GM19395 (cell line): ENCODE data around the gene DPP7.
"Not testable (repeated sequence)": the region's sequence is repeated elsewhere in the genome, so short reads cannot be mapped to it uniquely, and the experiment has no call there.

Experiments
- ATAC-seq: cut with Tn5 transposase; IDR thresholded peaks from one replicate; pipeline ENCODE4 v1.9.1; 2021; ENCODE audit warnings: mild to moderate bottlenecking, moderate library complexity; ENCODE audit not compliant: unreplicated experiment

Gene DPP7

DNA sequence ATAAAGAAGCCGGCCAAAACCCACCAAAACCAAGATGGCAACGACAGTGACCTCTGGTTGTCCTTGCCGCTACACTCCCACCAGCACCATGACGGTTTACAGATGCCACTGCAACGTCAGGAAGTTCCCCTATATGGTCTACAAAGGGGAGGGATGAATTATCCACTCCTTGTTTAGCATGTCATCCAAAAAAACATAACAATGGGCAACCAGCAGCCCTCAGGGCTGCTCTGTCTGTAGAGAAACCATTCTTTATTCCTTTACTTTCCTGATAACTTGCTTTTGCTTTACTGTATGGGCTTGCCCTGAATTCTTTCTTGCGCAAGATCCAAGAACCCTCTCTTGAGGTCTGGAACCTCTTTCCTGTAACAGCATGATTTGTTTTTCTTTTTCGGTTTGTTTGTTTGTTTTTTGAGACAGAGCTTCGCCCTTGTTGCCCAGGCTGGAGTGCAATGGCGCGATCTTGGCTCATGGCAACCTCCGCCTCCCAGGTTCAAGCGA, 39.2 kb downstream of the DPP7 start:
- ATAC-seq: no peak

DNA sequence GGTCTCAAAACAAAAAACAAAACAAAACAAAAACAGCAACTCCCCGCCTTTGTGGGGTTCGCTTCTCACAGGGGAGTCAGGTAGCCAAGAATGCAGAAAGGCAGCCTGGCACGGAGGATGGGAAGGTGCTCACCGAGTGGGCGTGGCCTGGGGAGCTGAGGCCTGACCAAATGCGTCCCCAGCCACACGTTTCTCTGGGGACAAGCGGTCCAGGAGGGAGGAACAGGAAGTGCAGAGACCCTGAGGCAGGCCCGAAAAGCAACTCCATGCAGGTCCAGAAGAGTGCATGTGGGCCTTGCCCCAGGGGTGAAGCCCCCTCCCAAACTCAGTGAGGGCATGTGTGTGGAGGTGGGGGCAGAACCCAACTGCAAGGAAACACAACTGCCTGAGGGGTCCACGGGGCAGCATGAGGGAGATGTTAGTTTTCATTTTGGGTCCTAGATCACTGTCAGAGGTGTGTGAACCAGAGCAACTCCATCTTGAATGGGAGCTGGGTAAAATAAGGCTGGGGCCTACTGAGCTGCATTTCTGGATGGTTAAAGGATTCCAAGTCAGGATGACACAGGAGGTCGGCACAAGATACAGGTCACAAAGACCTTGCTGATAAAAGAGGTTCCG, 39.8 kb downstream of the DPP7 start:
- no peak for ATAC-seq

DNA sequence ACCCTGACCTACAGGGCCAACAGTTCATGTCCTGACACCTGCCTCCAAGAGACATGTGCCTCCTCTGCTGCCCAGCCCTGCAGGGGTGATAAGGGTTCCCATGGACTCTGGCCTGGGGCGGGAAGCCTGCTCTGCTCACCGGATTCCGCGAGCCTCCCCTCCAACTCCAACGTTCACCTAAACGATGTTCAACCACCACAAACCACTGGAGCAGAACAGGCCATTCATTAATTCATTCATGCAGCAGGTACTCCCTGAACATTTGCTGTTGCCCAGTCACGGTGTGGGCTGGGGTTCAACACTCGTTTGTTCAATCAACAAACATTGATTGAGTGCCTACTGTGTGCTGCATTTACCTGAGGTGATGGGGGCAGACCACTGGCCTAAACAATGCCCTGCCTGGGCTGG, 40.5 kb downstream of the DPP7 start:
- no peak for ATAC-seq

DNA sequence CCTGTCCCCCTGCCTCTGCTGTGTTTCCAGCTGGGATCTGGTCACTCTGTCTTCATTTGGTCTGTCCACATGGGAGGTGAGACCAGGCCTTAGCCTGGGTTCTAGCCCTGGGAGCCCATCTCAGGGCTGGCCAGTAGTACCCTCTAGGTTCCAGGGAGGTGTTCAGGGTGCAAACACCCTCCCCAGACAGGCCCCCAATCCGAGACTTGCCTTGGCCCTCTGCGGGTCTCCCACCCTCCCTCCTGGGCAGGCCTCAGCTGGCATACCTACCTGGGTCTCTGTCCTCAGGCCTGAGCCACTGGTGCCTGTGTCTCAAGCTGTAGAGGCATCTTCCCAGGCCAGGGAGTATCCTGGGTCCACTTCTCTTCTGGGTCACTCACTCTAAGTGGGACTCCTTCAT, 43.3 kb downstream of the DPP7 start:
- no peak for ATAC-seq

DNA sequence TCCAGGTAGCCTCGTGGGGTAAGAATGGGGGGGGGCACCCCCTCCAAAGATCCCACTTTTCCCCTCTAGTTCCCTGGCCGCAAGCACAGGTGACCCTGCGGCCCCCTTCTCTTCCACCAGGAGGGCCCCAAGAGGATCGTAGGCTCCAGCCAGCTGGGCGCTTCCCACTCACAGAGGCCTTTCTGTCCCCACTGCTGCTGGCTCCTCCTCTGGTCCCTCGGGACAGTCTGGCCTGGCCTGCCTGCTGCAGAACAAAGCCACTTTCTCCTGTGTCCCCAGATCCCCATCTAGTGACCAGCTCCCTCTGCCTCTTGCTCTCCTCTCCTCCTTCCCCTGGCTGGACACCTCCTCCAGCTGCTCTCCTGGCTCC, 43.6 kb downstream of the DPP7 start:
- no peak for ATAC-seq

DNA sequence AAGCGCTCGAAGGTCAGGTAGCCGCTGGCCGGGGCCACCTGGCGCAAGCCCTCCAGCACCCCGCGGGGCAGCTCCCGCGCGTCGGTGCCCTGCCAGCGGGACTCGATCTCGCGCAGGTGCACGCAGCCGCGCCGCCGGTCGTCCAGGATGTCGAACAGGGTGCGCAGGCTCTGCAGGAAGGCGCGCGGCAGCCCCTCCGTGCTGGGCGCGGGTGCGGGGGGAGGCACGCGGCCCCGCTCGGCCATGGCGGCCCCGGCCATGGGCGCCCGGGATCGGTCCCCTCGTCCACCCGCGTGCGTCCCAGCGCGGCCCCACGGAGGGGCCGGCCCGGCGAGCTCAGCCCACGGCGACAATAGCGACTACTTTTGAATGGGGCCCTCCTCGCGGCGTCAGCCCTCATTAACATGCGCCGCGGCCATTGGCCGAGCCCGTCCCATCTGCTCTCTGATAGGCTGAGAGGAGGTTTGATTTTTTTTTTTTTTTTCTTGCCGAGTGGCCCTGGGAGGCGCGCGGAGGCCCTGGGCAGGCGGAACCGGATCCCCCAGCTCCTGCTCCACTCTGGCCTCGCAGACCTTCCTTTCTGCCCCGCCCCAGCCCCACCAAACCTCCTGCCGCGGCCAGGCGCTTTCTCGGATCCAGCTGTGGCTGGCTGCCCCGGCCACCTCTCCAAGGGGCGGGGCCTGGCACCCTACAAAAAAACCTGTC, 44.2 kb downstream of the DPP7 start, which contains the start of gene SAPCD2:
SAPCD2 (minus strand) TSS at position 357 of the 705 bp plus-strand sequence; CDS start at position 260, 97 bp downstream.
- ATAC-seq: peak; percentile 80

DNA sequence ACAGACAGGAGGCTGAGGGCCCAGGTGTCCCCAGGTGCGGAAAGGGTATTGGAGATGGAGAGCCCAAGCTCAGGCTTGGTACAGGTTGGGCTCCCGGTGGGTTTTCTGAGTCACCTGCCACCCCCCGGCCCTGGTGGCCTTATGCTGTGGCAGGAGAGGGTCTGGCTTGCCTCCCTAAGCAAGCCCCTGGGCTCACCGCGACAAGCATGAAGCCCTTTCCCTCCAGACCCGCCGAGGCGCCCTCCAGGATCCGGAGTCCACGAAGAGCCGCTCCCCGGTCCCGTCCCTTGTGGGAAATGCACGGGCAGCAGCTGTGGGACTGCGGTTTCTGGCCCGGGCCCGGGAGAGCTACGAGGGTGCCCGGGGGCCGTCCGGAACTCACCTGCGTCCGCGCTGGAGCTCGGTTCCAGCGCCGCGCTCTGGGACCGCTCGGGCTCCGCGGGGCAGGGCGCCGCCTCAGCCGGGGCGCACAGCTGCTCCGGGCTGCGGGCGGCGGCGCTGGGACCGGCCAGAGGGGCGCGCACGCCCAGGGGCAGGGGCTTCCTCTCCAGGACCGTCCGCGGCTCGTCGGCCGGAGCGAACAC, 44.9 kb downstream of the DPP7 start:
- no peak for ATAC-seq

DNA sequence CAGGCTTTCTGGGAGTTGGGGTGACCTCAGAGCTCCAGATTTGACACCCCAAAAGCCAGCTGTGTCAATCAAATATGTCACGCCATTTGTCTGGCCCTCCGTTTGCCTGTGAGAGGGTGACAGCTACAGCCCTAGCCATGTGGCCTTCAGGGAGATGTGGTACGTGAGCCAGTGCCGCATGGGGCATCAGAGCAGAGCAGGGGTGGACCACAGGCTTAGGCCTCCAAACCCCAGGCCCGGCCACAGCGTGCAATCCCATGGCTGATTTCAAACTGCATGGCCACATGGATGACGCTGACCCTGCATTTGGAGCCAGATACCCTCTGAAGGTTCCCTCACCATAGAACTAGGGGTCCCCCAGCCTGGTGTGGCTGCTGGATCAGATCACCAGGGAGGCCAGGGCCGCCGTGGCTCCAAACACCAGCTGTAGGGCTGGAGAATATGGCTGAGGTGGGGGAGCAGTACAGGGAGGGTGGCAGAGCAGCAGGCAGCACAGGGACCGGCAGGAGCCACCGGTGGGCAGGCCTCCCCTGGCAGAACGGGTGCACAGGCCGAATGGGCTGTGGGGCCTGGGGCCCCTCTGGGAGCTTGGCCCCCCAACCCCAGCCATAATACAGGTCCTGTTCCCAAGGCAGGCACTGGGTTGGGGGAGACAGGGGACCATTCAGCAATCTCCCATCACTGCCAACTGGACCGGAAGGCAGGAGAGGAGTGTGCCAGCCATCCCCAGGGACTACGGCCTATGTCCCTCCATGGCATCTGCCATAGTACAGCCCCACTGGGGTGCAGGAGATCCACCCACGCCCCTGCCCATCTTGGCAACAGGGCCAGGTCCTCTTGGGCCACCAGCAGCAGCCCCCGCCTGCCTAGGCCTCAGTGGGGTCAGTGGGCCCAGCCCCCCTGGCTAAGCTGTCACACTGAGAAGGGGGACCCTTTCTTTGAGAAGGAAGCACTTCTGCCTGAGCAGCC, 45.7 kb downstream of the DPP7 start:
- ATAC-seq: no peak

DNA sequence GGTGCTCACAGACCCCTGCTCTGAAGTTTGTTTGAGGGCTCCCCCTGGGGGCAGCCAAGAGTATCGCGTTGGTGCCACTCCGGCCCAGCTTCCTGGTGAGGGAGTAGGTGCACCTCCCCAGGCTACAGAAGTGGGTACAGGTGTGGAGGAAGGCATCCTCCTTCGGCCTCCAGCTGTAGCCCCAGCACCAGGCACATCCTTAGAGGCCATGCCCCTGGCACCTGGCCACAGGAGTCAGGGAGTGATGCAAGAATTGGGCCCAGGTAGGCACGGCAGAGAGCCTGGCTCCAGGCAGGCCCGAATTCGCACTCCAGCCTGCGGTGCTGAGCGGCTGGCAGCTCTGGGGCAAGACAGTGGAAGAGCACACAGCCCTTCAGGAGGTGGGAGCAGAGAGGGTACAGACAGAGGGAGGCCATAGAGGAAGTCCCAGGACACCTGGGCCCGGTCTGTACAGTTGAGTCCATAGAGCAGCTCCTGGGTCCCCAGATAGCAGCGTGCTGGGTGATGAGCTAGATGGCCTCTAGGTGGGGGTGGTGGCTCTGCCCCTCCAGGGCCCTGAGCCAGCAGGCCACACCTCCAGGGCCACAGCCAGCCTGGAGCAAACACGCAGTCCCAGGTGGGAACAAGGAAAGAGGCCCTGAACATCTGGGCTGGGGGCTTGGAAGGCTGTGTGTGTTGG, 46.5 kb downstream of the DPP7 start:
- peak; percentile 50 for ATAC-seq

DNA sequence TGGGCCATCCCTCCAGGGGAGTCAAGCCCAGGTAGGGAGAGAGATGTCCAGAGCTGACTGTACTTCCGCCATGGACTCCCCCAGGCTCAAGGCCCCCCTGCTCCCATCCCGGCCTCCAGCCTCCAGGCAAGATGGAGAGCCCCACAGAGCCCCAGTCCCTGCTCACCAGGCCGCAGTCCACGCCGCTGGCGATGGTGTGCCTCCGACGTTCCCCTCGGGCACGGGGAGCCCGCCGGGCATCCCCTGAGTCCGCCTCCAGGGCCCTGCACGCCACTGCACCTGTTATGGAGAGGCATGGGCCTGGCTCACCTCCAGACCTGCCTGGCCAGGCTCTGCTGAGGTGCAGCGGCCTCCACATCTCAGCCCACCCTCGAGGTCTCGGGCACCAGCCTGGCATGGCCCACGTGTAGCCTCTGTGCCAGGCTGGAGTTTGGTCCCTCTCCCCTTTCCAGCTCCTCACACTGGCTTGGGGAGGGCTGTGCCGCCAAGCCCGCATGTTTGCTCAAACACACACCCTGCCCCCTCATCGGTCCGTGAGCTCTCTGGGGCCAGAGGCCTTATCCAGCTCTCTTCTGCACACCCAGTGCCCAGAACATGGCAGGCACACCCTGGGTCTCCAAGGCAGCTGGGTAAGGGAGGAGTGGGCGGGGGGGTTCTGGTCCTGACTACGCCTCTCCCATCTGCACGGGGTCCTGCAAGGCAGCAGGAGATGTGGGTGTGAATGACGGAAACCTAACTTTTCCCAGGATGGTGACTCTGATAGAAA, 48.3 kb downstream of the DPP7 start:
- no peak for ATAC-seq

DNA sequence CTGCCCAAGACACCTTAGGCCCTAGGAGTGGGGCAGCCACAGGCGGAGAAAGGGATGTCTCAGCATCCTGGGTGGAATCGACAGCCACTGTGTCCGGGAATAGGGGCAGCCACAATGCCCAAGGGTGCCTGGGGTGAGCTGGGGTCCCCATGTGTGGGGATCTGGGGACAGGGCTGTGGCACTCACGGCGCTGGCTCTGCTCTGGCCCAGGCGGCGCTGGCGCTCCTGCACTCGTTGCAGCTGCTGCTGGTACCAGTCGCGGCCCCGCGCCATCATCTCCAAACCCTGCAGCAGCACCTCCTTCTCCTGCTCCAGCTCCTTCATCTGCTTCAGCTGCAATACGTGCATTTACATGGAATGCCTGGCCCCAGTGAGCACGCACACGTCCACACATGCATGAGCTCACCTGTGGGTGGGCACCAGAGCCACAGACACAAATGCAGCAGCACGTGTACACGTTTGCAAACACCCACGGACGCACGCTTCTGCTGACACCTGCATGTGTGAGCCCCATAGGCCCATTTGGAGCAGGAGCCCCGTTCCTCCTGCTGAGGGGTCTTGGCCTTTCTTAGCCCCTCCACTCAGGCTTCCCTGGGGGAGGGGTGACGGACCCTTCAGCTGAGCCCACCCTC, 49.1 kb downstream of the DPP7 start:
- ATAC-seq: no peak

DNA sequence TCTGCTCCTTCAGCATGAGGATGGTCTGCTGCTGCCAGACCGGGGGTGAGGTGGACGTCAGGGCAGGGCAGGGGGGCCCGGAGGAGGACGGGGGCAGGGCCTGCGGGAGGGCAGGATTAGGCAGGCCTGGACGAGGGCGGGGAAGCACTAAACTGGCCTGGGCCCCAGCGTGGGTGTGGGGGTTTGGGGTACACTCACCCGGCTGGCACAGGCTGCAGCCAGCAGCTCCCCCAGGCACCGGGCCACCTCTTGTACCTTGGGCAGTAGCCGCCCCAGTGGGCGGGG, 49.7 kb downstream of the DPP7 start:
- ATAC-seq: no peak

DNA sequence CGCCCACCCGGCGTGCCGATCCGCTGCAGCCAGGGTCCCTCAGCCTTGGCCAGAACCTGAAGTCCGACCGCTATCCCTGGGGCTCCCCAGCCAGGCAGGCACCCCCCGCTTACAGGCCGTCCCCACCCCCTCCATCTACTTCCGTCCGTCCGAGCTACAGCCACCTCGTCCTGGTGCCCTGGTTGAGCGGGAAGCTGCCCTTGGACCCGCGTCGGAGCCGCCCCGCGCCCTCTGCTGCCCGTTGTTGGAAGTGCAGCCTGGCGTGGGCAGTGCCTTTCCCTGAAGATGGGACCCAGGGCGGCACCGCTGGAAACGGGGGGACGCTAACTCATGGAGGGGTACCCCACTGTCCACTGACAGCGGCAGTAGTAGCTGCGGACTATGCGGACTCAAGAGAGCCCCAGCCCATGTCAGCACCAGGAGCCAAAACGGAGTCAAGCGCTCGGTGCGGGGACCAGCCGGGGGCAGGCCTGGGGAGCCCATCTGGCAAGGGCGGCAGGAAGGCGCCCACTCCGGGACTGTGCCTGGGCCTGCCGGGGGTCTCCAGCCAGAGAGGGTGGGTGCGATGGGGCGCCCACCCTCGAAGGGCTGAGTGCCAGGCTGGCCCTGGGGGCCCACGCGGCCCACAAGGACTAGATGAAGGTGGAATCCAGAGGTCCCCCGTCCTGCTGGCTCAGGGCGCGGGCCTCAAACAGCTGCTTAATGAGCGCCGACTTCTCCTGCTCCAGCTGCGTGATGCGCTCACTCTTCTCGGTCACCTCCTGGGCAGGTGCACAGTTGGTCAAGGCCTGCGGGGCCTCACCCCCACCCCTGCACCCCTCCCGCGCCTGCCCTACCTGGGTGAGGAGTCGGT, 50.3 kb downstream of the DPP7 start:
- ATAC-seq: no peak

DNA sequence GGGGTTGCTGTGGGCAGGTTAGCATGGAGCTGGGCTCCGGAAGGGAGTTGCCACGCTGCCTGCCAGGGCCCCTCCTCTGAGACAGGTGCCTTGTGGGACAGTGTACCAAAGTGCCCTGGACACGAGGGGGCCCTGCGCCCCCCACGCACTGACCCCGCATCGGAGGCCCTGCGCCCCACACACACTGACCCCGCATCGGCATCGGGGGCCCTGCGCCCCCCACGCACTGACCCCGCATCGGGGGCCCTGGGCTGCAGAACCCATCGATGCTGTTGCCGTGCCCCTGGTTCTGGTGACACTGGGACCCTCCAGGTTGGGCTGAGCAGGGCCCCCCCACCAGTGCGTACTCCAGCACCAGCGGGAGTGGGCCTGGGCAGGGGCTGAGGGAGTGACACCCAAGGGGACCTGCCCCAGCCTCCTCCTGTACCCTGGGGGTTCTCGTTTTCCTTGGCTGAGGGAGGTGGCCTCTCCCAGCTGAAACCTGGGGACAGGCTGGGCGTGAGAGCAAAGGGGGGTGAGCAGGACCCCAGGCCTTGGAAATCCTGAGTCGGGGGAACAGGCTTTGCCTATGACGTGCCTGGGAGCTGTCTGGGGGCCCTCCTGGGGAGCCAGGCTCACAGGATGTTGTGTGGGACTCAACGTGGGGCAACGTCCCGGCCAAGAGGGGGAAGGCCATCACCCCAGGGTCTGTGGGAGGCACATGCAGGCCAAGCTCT, 51.1 kb downstream of the DPP7 start:
- no peak for ATAC-seq

DNA sequence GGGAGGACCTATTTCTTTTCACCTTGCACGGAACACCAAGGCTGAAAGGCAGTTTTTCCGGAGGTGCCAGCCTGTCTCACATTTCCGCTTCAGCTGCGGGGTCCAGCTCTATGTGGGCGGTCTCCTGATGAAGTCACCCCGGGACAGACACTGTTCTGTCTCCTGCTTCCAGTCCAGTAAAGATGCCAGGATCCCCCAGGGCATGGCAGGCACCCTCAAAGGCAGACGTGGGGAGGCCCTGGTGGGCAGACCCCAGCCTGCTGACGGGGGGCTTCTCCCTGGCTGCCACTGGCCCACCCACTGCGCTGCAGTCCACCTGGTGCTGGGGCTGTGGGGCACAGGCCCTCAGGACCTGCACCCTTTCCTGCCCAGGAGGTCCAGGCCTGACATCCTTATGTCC, 51.7 kb downstream of the DPP7 start:
- ATAC-seq: not testable (repeated sequence)

DNA sequence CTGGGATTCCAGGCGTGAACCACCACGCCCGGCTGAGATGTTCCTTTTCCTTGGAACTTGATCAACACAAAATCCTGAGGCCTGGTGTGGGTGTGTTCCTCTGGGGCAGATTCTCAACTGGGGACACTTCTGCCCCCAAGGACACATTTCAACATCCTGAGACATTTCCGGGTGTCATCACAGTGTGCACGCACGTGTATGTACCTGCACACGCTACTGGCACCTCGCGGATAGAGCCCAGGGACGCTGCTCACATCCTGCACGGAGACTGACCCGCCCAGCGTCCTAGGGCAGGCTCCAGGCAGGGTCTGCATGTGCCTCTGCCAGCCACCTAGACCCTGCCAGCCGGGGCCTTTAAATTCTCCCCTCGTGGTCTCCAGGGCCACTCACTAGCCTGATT, 52.1 kb downstream of the DPP7 start:
- no peak for ATAC-seq
